ENCODE data around the gene ZEB1. TPM values are rescaled to one million over a fixed set of nuclear protein-coding genes. Genes with fewer than 3 reads are reported as not detected.

The ZEB1 gene
- total RNA-seq, 1 experiment from 2014 or later = 0.39 TPM

- H3K27me3 Mint-ChIP-seq (ENCODE audit: low read depth) = no peaks in the 10 kb centered on the region
- H2AFZ ChIP-seq (ENCODE audit: low read length) = no peak overlapping the region
- H4K8ac ChIP-seq (replicated peaks; ENCODE audit: insufficient read length, low read depth, low read length) = no peak overlapping the region
- no peaks in the 10 kb centered on the region for H3K4me1 ChIP-seq (ENCODE audit: insufficient read depth, low read length)
- H3K36me3 Mint-ChIP-seq (ENCODE audit: insufficient read depth in 1 of 3, low read depth in 3 of 3) = no peaks in the 10 kb centered on the region
- H2BK12ac ChIP-seq (ENCODE audit: insufficient read length, low read depth, low read length) = no peak overlapping the region
- no peak overlapping the region for H2BK5ac ChIP-seq (ENCODE audit: insufficient read length, low read length)
- no peaks in the 10 kb centered on the region for H3K79me1 ChIP-seq (ENCODE audit: insufficient read depth, low read depth, low read length, poor library complexity, severe bottlenecking)
- no peak for TF ChIP-seq CTCF (conservative IDR thresholded peaks at IDR 0.05)
- H3K79me2 ChIP-seq (ENCODE audit: insufficient read depth, low read length) = no peaks in the 10 kb centered on the region
- no peaks in the 10 kb centered on the region for H3K9me3 ChIP-seq (ENCODE audit: control insufficient read depth, low read depth, low read length)
- H2BK15ac ChIP-seq (ENCODE audit: low read depth, low read length) = no peak overlapping the region
- H3T11ph ChIP-seq (ENCODE audit: low read length) = no peak overlapping the region
- no peak overlapping the region for H3K27ac ChIP-seq (ENCODE audit: insufficient read length, low read depth, low read length)
- H3K27ac Mint-ChIP-seq = no peak overlapping the region
- no peaks in the 10 kb centered on the region for H3K4me1 Mint-ChIP-seq
- no peak overlapping the region for H3K4ac ChIP-seq (ENCODE audit: low read depth, low read length)
- no peak overlapping the region for H3K4me3 Mint-ChIP-seq
- no peak overlapping the region for H2AK5ac ChIP-seq (ENCODE audit: insufficient read length, low read length)
- H3K18ac ChIP-seq (ENCODE audit: insufficient read length, low read depth, low read length) = no peak overlapping the region
- no peak overlapping the region for H3K4me2 ChIP-seq (ENCODE audit: insufficient read depth, insufficient read length, low read length)
- H2BK120ac ChIP-seq (ENCODE audit: low read depth, low read length, poor library complexity, severe bottlenecking) = no peak overlapping the region
- no CpG with 5 or more reads among the region's 4 CpGs for WGBS (ENCODE audit: extremely low coverage, insufficient read length, low lambda C conversion rate)
- H4K20me1 ChIP-seq (ENCODE audit: control insufficient read depth, insufficient read depth, insufficient read length) = no peaks in the 10 kb centered on the region
- H3K9ac ChIP-seq (ENCODE audit: extremely low read depth, insufficient read length, low read length) = no peak overlapping the region
- no peak overlapping the region for H3K23ac ChIP-seq (ENCODE audit: insufficient read length, low read depth, low read length)
- no peaks in the 10 kb centered on the region for H3K23me2 ChIP-seq (ENCODE audit: insufficient read length, low read depth, low read length, poor library complexity, severe bottlenecking)
- H3K27me3 ChIP-seq (ENCODE audit: insufficient read depth, low read length) = no peaks in the 10 kb centered on the region
- no peaks in the 10 kb centered on the region; a peak in 1 of 5 replicates for H3K9me3 Mint-ChIP-seq
- H3K14ac ChIP-seq (ENCODE audit: insufficient read depth, low read length) = no peak overlapping the region
- no peak for DNase-seq
- H4K91ac ChIP-seq (ENCODE audit: insufficient read length, low read depth, low read length) = no peak overlapping the region
- H2BK20ac ChIP-seq (ENCODE audit: low read depth, low read length, poor library complexity, severe bottlenecking) = no peak overlapping the region
- H4K5ac ChIP-seq (ENCODE audit: insufficient read length, low read depth, low read length) = no peak overlapping the region
- H3K56ac ChIP-seq (ENCODE audit: insufficient read length, low read depth, low read length) = no peak overlapping the region
Measured at GRCh38 chr10:31419394-31420063, 100.5 kb downstream of the ZEB1 start.
